ENCODE measurements around the gene GSTK1. TPM values are rescaled to one million over a fixed set of nuclear protein-coding genes. Genes with fewer than 3 reads are reported as not detected.

The GSTK1 gene
- total and polyA plus RNA-seq, 3 donors from 2014 or later, result 105 to 169 (median 136) TPM

DNA sequence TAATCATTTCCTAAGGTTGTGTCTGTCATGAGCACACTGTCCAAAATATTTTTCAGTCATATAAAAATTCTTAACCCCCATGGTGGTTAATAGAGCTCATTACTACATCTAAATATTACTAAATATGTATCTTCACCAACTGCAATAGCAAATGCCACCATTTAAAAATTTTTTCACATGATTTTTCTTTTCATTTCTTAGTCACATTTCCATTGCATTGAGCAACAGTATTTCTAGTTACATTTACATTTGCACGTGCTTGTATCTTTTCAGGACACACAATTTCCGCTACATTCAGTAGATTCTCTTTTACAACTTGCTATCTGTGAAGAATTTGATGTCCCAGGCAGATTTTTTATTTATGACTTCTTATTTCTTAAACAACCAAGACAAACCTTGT lies 46.6 kb upstream of the GSTK1 start:
- H3K4me1 ChIP-seq, result no peaks in the 10 kb centered on the region
- no peak for DNase-seq
- no peak for TF ChIP-seq POLR2A (IDR thresholded peaks at IDR 0.05)
- TF ChIP-seq, protein P1, sequence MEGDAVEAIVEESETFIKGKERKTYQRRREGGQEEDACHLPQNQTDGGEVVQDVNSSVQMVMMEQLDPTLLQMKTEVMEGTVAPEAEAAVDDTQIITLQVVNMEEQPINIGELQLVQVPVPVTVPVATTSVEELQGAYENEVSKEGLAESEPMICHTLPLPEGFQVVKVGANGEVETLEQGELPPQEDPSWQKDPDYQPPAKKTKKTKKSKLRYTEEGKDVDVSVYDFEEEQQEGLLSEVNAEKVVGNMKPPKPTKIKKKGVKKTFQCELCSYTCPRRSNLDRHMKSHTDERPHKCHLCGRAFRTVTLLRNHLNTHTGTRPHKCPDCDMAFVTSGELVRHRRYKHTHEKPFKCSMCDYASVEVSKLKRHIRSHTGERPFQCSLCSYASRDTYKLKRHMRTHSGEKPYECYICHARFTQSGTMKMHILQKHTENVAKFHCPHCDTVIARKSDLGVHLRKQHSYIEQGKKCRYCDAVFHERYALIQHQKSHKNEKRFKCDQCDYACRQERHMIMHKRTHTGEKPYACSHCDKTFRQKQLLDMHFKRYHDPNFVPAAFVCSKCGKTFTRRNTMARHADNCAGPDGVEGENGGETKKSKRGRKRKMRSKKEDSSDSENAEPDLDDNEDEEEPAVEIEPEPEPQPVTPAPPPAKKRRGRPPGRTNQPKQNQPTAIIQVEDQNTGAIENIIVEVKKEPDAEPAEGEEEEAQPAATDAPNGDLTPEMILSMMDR (IDR thresholded peaks at IDR 0.05), result no peak
- no peaks in the 10 kb centered on the region for H3K36me3 ChIP-seq (ENCODE audit: low read depth, missing control alignments)
- H3K27ac ChIP-seq, result no peak overlapping the region
- no peaks in the 10 kb centered on the region for H3K27me3 ChIP-seq
- no peak overlapping the region for H3K4me3 ChIP-seq
- WGBS, 2 donors, result 82 to 84% methylated on average over 2 of the region's 2 CpGs
- H3K9me3 ChIP-seq, result no peaks in the 10 kb centered on the region
- intact Hi-C loops (cut with DNase I; ENCODE audit: low total_unique reads), result loop anchor here (10.0 kb wide), 1 partner anchor 362 kb away; the partner anchor contains the start of gene EPHB6

DNA sequence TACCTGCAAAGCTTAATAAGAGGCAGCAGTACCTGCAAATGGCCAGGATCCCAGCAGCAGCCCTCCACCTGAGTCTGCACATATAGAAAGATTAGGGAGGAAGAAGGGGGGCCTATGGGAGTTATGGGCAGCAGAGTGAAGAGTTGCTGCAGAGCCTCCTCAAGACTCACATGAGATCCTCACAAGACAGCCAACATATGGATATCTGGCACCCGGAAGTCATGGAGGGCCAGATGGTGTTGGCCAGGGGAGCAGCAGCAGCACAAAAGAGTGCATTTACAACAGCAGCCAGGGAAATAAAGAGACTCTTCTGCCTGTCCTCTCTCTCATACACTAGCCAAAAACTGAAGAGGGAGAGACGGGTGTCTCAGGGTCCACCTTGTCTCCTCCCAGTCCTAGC lies 45.4 kb upstream of the GSTK1 start:
- TF ChIP-seq, protein P1 (IDR thresholded peaks at IDR 0.05), result no peak
- TF ChIP-seq POLR2A (IDR thresholded peaks at IDR 0.05), result no peak
- Histone ChIP-seq H3K4me3 (no peak overlapping the region), H3K27me3 (no peaks in the 10 kb centered on the region), H3K9me3 (no peaks in the 10 kb centered on the region), H3K36me3 (ENCODE audit: low read depth, missing control alignments) (no peaks in the 10 kb centered on the region), H3K4me1 (no peaks in the 10 kb centered on the region), H3K27ac (no peak overlapping the region)
- 81 to 85% methylated on average over 2 of the region's 2 CpGs for WGBS, 2 donors
- no peak for DNase-seq
- intact Hi-C loops (cut with DNase I; ENCODE audit: low total_unique reads), result loop anchor here (10.0 kb wide), 1 partner anchor 363 kb away; the partner anchor contains the start of gene EPHB6

DNA sequence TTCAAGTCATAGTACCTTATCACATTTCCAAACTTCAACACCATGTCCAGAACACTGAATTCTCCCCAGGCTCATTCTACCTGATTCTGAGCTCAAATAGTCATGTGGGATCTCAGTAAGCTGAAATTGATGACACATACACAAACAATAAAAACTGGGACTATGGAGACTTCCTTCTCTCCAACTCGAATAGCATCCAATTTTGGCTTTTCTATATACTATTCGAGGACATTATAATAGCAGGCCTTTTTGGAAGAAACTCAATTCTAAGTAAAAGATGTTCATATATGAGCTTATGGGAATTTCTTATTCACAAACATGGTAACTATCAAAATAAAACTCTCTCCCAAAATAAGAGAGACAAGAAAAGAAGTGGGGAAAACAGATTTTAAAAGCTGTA lies 42.0 kb upstream of the GSTK1 start:
- Histone ChIP-seq H3K4me3 (no peak overlapping the region), H3K36me3 (ENCODE audit: low read depth, missing control alignments) (no peaks in the 10 kb centered on the region), H3K4me1 (no peaks in the 10 kb centered on the region), H3K9me3 (no peaks in the 10 kb centered on the region), H3K27me3 (no peaks in the 10 kb centered on the region), H3K27ac (no peak overlapping the region)
- intact Hi-C loops (cut with DNase I; ENCODE audit: low total_unique reads), result no loop called here
- 74 to 78% methylated on average over 2 of the region's 2 CpGs for WGBS, 2 donors
- DNase-seq, result no peak
- TF ChIP-seq, protein P1 (IDR thresholded peaks at IDR 0.05), result no peak
- TF ChIP-seq POLR2A (IDR thresholded peaks at IDR 0.05), result no peak

DNA sequence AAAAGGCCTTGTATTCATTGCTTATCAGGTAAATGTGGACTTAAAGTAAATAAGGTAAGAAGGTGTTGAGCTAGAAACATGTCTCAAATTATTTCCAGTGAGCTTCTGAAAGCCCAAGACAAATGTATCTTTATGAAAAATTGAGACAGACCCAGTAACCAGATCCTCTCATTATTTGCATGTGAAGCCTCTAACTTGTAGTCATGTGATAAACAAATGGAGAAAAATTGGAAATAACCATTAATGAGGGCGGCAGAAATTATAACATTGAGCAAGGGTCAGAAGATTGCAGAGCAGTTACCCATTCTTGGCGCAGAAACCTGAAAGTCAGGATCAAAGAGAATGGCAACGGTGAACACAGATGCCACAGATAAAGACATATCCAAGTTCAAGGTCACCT lies 41.5 kb upstream of the GSTK1 start, which contains the start of gene TAS2R40:
TSS of gene TAS2R40 (plus strand) at position 301 of the 400 bp plus-strand sequence. CDS start at position 343, 42 bp downstream.
- DNase-seq, result no peak
- Histone ChIP-seq H3K27me3 (no peaks in the 10 kb centered on the region), H3K4me1 (no peaks in the 10 kb centered on the region), H3K36me3 (ENCODE audit: low read depth, missing control alignments) (no peaks in the 10 kb centered on the region), H3K27ac (no peak within 1 kb of the TSS), H3K4me3 (no peak within 1 kb of the TSS), H3K9me3 (no peaks in the 10 kb centered on the region)
- intact Hi-C loops (cut with DNase I; ENCODE audit: low total_unique reads), result no loop called here
- TF ChIP-seq, protein P1 (IDR thresholded peaks at IDR 0.05), result no peak
- no peak for TF ChIP-seq POLR2A (IDR thresholded peaks at IDR 0.05)
- 76 to 77% methylated on average over 3 of the region's 3 CpGs for WGBS, 2 donors

DNA sequence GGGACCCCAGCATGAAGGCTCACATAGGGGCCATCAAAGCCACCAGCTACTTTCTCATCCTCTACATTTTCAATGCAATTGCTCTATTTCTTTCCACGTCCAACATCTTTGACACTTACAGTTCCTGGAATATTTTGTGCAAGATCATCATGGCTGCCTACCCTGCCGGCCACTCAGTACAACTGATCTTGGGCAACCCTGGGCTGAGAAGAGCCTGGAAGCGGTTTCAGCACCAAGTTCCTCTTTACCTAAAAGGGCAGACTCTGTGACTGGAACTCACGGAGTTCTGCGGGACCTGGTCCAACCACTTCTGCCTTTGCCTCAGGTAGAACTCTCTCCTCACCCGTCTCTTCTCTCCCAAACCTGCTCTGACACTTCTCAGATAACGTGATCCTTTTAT lies 40.5 kb upstream of the GSTK1 start:
- TF ChIP-seq POLR2A (IDR thresholded peaks at IDR 0.05), result no peak
- TF ChIP-seq, protein P1 (IDR thresholded peaks at IDR 0.05), result no peak
- WGBS, 2 donors, result 93 to 94% methylated on average over 7 of the region's 7 CpGs
- DNase-seq, result no peak
- Histone ChIP-seq H3K27me3 (no peaks in the 10 kb centered on the region), H3K36me3 (ENCODE audit: low read depth, missing control alignments) (no peaks in the 10 kb centered on the region), H3K4me1 (no peaks in the 10 kb centered on the region), H3K27ac (no peak overlapping the region), H3K4me3 (no peak overlapping the region), H3K9me3 (no peaks in the 10 kb centered on the region)
- intact Hi-C loops (cut with DNase I; ENCODE audit: low total_unique reads), result no loop called here

All from testis (tissue), 3 donors.